Kidney epithelial cell (primary cell): ENCODE measurements around the gene SCARB1. TPM values are rescaled to one million over a fixed set of nuclear protein-coding genes. Genes with fewer than 3 reads are reported as not detected.

Experiments
- DNase-seq: peaks from one replicate; pipeline ENCODE4 v3.0.0-alpha.2; 2010; ENCODE audit warnings: low read depth
- H3K27me3 ChIP-seq: 2 replicates; pipeline ENCODE4 v1.6.0; 2011; ENCODE audit warnings: low read length; ENCODE audit not compliant: control insufficient read depth, insufficient read depth
- H3K36me3 ChIP-seq: 2 replicates; pipeline ENCODE4 v1.5.1; 2011; ENCODE audit warnings: low read length; ENCODE audit not compliant: control insufficient read depth, insufficient read depth
- H3K4me3 ChIP-seq: 2 replicates; pipeline ENCODE4 v1.5.1; 2011; ENCODE audit warnings: low read depth, mild to moderate bottlenecking, control low read depth, low read length
- total RNA-seq: library from RNA; depleted of rRNA; stranded (reverse); fragments of >200 nt; gene quantifications from 2 replicates; pipeline ENCODE4 v1.2.3, GENCODE V29; 2015
- TF ChIP-seq, protein P1 (sequence below): IDR thresholded peaks from 2 replicates; pipeline ENCODE4 v1.5.1; 2011; ENCODE audit warnings: mild to moderate bottlenecking, moderate library complexity, low read length, control low read depth, inconsistent platforms; ENCODE audit not compliant: insufficient read depth, poor library complexity, severe bottlenecking

Gene SCARB1
- total RNA-seq, 1 donor from 2014 or later, result 30.0 TPM

DNA sequence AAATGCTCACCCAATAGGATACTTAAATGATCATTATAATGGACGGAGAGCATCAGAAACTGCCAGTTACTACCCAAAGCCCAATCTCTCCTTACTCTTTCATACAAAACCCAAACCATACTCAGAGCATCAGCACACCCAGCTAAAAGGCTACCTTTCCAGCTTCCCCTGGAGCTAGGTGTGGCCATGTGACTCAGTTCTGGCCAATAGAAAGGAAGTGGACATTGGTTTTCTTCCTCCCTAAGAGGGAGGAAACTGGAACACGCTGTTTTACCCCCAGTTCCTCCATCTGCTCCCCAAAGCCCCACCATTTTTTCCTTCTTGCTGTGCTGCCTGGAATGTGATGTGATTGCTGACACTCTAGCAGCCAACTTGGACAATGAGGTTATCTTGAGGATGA, 50.7 kb downstream of the SCARB1 start:
- no peak for DNase-seq
- no peak overlapping the region for H3K4me3 ChIP-seq
- TF ChIP-seq, protein P1, sequence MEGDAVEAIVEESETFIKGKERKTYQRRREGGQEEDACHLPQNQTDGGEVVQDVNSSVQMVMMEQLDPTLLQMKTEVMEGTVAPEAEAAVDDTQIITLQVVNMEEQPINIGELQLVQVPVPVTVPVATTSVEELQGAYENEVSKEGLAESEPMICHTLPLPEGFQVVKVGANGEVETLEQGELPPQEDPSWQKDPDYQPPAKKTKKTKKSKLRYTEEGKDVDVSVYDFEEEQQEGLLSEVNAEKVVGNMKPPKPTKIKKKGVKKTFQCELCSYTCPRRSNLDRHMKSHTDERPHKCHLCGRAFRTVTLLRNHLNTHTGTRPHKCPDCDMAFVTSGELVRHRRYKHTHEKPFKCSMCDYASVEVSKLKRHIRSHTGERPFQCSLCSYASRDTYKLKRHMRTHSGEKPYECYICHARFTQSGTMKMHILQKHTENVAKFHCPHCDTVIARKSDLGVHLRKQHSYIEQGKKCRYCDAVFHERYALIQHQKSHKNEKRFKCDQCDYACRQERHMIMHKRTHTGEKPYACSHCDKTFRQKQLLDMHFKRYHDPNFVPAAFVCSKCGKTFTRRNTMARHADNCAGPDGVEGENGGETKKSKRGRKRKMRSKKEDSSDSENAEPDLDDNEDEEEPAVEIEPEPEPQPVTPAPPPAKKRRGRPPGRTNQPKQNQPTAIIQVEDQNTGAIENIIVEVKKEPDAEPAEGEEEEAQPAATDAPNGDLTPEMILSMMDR, result no peak
- H3K27me3 ChIP-seq, result no peaks in the 10 kb centered on the region
- no peaks in the 10 kb centered on the region for H3K36me3 ChIP-seq

DNA sequence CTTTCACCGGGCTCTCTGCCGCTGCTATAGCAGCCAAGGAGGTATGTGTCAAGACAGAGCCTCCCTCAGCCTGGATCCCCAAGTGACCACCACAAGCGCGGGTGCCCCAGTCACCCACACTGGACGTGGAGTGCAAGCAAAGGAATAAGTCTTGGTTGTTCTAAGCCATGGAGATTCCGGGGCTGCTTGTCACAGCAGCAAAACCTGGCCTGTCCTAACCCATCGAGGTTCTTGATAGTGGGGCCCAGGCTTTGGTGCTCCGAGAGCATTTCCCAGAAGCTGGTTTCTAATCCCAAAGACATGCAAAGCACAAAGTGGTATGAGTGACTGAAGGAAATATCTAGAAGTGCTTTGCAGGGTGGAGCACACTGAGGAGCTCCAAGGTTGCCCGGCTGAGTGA, 51.3 kb downstream of the SCARB1 start:
- Histone ChIP-seq H3K36me3 (no peaks in the 10 kb centered on the region), H3K27me3 (no peaks in the 10 kb centered on the region), H3K4me3 (no peak overlapping the region)
- TF ChIP-seq, protein P1, result no peak
- DNase-seq, result no peak

DNA sequence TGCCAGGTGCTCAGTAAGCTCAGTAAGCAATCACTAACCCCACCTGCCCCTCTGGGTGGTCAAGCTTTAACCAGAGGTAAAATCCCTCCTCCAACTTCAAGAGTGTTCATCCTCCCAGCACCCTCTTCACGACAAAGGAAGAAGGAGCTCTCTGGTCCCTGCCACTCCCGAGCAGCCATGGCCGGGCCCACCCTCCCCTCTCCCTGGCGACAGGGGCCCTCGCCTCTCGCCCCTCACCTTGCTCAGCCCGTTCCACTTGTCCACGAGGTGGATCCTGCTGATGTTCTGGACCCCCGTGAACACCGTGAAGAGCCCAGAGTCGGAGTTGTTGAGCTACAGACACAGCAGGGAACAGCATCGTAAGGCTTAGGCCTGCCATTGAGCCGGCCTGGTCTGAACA, 52.0 kb downstream of the SCARB1 start:
- no peak for DNase-seq
- TF ChIP-seq, protein P1, result no peak
- Histone ChIP-seq H3K36me3 (no peaks in the 10 kb centered on the region), H3K27me3 (no peaks in the 10 kb centered on the region), H3K4me3 (no peak overlapping the region)

DNA sequence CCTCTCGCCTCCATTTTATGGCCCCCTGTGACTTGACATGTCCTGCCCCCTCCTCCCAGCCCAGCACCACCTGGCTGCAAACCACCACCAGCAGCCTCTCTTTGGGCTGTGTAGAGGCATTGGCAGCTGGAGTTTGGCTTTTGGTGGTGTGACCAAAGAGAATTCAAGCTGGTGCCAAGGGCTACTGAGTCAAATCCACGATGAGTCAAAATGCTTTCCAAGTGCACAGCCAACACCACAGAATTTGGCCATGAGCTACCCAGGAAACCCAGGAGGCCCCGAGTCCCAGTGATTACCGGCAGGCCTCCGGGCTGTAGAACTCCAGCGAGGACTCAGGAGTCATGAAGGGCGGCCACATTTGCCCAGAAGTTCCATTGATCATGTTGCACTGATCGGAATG, 53.8 kb downstream of the SCARB1 start:
- no peaks in the 10 kb centered on the region for H3K27me3 ChIP-seq
- TF ChIP-seq, protein P1, result no peak
- no peak overlapping the region for H3K4me3 ChIP-seq
- DNase-seq, result no peak
- no peaks in the 10 kb centered on the region for H3K36me3 ChIP-seq

DNA sequence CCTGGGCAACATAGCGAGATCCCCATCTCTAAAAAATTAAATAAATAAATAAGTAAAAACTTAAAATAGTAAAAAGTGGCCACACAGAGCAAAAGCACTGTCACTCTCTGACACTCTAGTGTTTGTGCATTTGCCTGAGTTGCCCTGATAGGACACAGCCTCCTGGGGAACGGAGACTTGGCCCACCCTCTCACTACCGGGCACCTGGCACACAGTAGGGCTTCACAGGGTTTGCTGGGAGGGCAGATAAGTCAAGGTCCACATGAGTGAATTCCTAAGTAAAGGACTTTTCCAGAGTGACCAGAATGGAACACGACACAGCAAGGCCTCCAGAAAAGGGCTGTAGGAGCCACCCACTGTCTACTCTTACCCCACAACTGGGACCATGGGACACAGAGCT, 54.3 kb downstream of the SCARB1 start:
- H3K4me3 ChIP-seq, result no peak overlapping the region
- DNase-seq, result no peak
- TF ChIP-seq, protein P1, result no peak
- no peaks in the 10 kb centered on the region for H3K36me3 ChIP-seq
- H3K27me3 ChIP-seq, result no peaks in the 10 kb centered on the region

DNA sequence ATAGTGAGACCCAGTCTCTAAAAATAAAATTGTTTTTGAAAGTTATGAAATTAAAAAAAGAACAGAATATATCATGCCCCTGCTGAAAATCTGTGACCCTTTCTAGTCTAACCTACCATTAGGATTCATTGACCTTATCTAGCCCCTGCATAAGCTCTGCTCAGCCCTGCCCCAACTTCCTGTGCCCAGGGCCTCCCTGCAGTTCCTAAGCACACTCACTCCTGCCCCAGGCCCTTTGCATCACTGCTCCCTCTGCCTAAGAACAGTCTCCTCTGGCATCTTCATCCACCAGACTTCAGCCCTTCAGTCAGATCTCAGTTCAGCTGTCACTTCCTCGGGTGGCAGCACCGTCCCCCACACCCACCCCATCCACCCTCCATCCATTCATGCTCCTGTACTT, 55.4 kb downstream of the SCARB1 start:
- no peaks in the 10 kb centered on the region for H3K36me3 ChIP-seq
- no peak for DNase-seq
- no peaks in the 10 kb centered on the region for H3K27me3 ChIP-seq
- TF ChIP-seq, protein P1, result no peak
- H3K4me3 ChIP-seq, result no peak overlapping the region
